Measurements from ENCODE around the gene ADM5.
"Not testable (repeated sequence)": the region's sequence is repeated elsewhere in the genome, so short reads cannot be mapped to it uniquely, and the experiment has no call there.

The ADM5 gene

DNA sequence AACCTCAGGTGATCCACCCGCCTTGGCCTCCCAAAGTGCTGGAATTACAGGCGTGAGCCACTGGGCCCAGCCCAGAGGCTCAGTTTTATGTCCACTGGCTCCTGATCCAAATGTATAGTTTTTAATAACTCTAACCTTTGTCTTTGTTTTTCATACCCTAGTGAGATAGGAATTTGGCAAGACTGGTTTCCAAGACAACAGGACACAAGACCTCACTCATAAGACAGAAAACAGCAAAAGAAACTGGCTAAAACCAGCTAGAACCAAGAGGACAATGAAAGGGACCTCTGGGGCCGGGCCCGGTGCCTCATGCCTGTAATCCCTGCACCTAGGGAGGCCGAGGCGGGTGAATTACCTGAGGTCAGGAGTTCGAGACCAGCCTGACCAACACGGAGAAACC, 29.1 kb downstream of the ADM5 start:
- H3K36me3 ChIP-seq (ENCODE audit: control insufficient read depth in 1 of 2, insufficient read depth in 2 of 2, low read depth in 1 of 2, low read length in 2 of 2): peaks cover 3 to 24% of the 10 kb centered on the region in 2 experiments
- no peak overlapping the region for H2AFZ ChIP-seq (ENCODE audit: low read depth, low read length)
- no peak overlapping the region for H3K23ac ChIP-seq (ENCODE audit: low read length in 2 of 2)
- no peak overlapping the region for H2BK12ac ChIP-seq (ENCODE audit: low read length in 2 of 2)
- H3K9ac ChIP-seq (ENCODE audit: low read length): peak overlapping the region; percentile 95
- no peak overlapping the region for H2AK5ac ChIP-seq (ENCODE audit: low read length, severe bottlenecking)
- H3K9me3 ChIP-seq (ENCODE audit: control insufficient read depth, low read length): no peaks in the 10 kb centered on the region
- DNase-seq: peak; percentile 38
- H3K27ac ChIP-seq (ENCODE audit: low read length, poor library complexity, severe bottlenecking): no peak overlapping the region
- no peak overlapping the region for H3K14ac ChIP-seq (ENCODE audit: low read length in 2 of 2)
- no peaks in the 10 kb centered on the region for H3K27me3 ChIP-seq (ENCODE audit: control insufficient read depth in 1 of 2, insufficient read depth in 1 of 2, low read length in 2 of 2)
- H3K4me3 ChIP-seq (ENCODE audit: insufficient read depth in 1 of 2, low read depth in 1 of 2, low read length in 2 of 2): peak overlapping the region in 1 of 2 experiments; percentile 84
- H3K18ac ChIP-seq (ENCODE audit: low read depth in 1 of 2, low read length in 2 of 2): no peak overlapping the region
- H3K79me1 ChIP-seq (replicated peaks; ENCODE audit: low read length, poor library complexity, severe bottlenecking): no peaks in the 10 kb centered on the region
- no peak overlapping the region for H2BK120ac ChIP-seq (ENCODE audit: low read depth, low read length)
- no peak overlapping the region for H3K4ac ChIP-seq (ENCODE audit: low read depth in 1 of 2, low read length in 2 of 2)
- 95% methylated on average over 7 of the region's 8 CpGs for WGBS
- no peak overlapping the region for H2BK5ac ChIP-seq (ENCODE audit: low read depth, low read length, poor library complexity, severe bottlenecking)
- H4K91ac ChIP-seq (ENCODE audit: low read length): no peak overlapping the region
- H4K8ac ChIP-seq (ENCODE audit: low read length): no peak overlapping the region
- no peak overlapping the region for H2BK15ac ChIP-seq (ENCODE audit: low read depth, poor library complexity, severe bottlenecking)
- no peak overlapping the region for H3K4me2 ChIP-seq (ENCODE audit: low read length, poor library complexity, severe bottlenecking)
- H3K4me1 ChIP-seq (ENCODE audit: control insufficient read depth, insufficient read depth, low read depth, low read length): peaks cover 5% of the 10 kb centered on the region

DNA sequence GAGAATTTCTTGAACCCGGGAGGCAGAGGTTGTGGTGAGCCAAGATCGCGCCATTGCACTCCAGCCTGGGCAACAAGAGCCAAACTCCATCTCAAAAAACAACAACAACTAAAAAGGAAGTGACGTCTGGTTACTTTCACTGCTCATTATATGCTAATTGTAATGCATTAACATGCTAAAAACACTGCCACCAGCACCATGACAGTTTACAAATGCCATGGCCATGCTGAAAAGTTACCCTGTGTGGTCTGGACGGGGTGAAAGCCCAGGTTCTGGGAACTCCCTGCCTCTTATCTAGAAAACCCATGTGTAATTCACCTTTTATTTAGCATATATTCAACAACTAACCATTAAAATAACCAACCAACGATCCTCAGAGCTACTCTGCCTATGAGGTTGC, 29.6 kb downstream of the ADM5 start:
- Histone ChIP-seq H2BK12ac (ENCODE audit: low read length in 2 of 2) (no peak overlapping the region), H3K27me3 (ENCODE audit: control insufficient read depth in 1 of 2, insufficient read depth in 1 of 2, low read length in 2 of 2) (no peaks in the 10 kb centered on the region), H3K79me1 (replicated peaks; ENCODE audit: low read length, poor library complexity, severe bottlenecking) (no peaks in the 10 kb centered on the region), H4K8ac (ENCODE audit: low read length) (no peak overlapping the region), H3K4ac (ENCODE audit: low read depth in 1 of 2, low read length in 2 of 2) (no peak overlapping the region), H2AK5ac (ENCODE audit: low read length, severe bottlenecking) (no peak overlapping the region), H3K23ac (ENCODE audit: low read length in 2 of 2) (no peak overlapping the region), H2BK15ac (ENCODE audit: low read depth, poor library complexity, severe bottlenecking) (no peak overlapping the region), H3K27ac (ENCODE audit: low read length, poor library complexity, severe bottlenecking) (no peak overlapping the region), H3K4me3 (ENCODE audit: insufficient read depth in 1 of 2, low read depth in 1 of 2, low read length in 2 of 2) (no peak overlapping the region), H3K9me3 (ENCODE audit: control insufficient read depth, low read length) (no peaks in the 10 kb centered on the region), H3K4me1 (ENCODE audit: control insufficient read depth, insufficient read depth, low read depth, low read length) (peaks cover 5% of the 10 kb centered on the region), H4K91ac (ENCODE audit: low read length) (no peak overlapping the region), H3K36me3 (ENCODE audit: control insufficient read depth in 1 of 2, insufficient read depth in 2 of 2, low read depth in 1 of 2, low read length in 2 of 2) (peaks cover 0 to 24% of the 10 kb centered on the region in 2 experiments), H3K14ac (ENCODE audit: low read length in 2 of 2) (no peak overlapping the region), H2BK5ac (ENCODE audit: low read depth, low read length, poor library complexity, severe bottlenecking) (no peak overlapping the region), H3K4me2 (ENCODE audit: low read length, poor library complexity, severe bottlenecking) (no peak overlapping the region), H3K18ac (ENCODE audit: low read depth in 1 of 2, low read length in 2 of 2) (no peak overlapping the region), H2BK120ac (ENCODE audit: low read depth, low read length) (no peak overlapping the region), H3K9ac (ENCODE audit: low read length) (no peak overlapping the region), H2AFZ (ENCODE audit: low read depth, low read length) (no peak overlapping the region)
- no peak for DNase-seq
- WGBS: 90% methylated on average over 6 of the region's 6 CpGs

DNA sequence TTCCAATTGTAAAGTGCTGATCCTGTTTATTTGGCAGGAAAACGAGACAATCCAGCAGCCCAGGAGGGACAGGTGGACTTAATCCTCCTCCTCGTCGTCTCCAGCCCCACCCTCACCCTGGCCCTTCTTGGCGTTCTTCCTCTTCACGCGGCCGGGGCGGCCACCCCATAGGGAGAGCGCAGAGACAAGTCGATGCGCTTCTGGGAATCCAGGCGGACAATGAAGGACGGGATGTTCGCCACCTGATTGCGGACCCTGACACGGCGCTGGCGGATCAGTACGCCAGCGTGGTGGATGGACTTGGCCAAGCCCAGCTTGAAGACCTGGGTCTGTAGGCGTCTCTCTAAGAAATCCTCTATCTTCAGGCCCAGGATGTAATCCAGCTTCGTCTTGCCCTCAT, 30.0 kb downstream of the ADM5 start:
- Histone ChIP-seq H3K36me3 (ENCODE audit: control insufficient read depth in 1 of 2, insufficient read depth in 2 of 2, low read depth in 1 of 2, low read length in 2 of 2) (peaks cover 0 to 24% of the 10 kb centered on the region in 2 experiments), H3K4me3 (ENCODE audit: insufficient read depth in 1 of 2, low read depth in 1 of 2, low read length in 2 of 2) (peak overlapping the region in 1 of 2 experiments; percentile 5), H2AK5ac (ENCODE audit: low read length, severe bottlenecking) (peak overlapping the region; percentile 84)
- H2BK15ac ChIP-seq (ENCODE audit: low read depth, poor library complexity, severe bottlenecking); H3K27ac ChIP-seq (ENCODE audit: low read length, poor library complexity, severe bottlenecking); H3K4ac ChIP-seq (ENCODE audit: low read depth in 1 of 2, low read length in 2 of 2); H2BK12ac ChIP-seq (ENCODE audit: low read length in 2 of 2); H2BK5ac ChIP-seq (ENCODE audit: low read depth, low read length, poor library complexity, severe bottlenecking); H3K9me3 ChIP-seq (ENCODE audit: control insufficient read depth, low read length); H3K4me1 ChIP-seq (ENCODE audit: control insufficient read depth, insufficient read depth, low read depth, low read length); H2AFZ ChIP-seq (ENCODE audit: low read depth, low read length); H3K4me2 ChIP-seq (ENCODE audit: low read length, poor library complexity, severe bottlenecking); H4K91ac ChIP-seq (ENCODE audit: low read length); H3K23ac ChIP-seq (ENCODE audit: low read length in 2 of 2); DNase-seq; H3K18ac ChIP-seq (ENCODE audit: low read depth in 1 of 2, low read length in 2 of 2); H3K27me3 ChIP-seq (ENCODE audit: control insufficient read depth in 1 of 2, insufficient read depth in 1 of 2, low read length in 2 of 2); H3K79me1 ChIP-seq (replicated peaks; ENCODE audit: low read length, poor library complexity, severe bottlenecking); H2BK120ac ChIP-seq (ENCODE audit: low read depth, low read length); H4K8ac ChIP-seq (ENCODE audit: low read length); H3K9ac ChIP-seq (ENCODE audit: low read length); H3K14ac ChIP-seq (ENCODE audit: low read length in 2 of 2): not testable (repeated sequence)
- WGBS: 92% methylated on average over 22 of the region's 22 CpGs

DNA sequence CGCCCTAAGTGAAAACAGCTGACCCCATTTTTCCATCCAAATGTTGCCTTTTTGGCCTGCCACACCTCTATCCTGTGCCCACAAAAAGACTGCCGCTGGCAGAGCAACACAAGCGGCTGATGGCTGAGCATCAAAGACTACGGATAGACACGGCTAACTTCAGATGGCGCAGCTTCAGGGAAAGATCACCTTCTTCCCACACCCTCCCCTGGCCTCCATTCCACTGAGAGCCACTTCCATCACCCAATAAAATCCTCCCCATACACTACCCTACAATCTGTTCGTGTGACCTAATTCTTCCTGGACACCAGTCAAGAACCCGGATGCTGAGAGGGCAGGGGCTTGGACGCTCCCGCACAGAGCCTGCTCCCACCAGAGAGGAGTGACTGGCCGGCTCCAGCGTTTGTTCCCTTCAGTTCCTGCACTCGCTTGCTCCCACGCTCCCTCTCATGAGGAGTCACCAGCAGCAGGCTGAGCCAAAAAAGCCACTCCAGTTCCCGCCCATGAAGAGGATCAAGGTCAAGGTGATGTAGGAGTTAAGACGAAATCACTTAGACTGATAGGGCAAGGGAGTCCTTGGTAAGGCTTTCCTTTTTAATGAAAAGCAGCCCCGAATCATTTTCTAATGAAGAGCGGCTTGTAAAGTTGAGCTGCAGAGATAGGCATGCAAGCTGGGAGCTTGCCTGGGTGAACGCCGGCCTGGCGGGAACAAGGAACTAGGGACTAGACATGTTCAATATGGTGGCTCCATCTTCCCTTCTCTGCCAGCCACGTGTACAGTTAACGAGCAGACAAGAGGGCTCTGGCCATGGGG, 38.0 kb downstream of the ADM5 start:
- Histone ChIP-seq H2BK120ac (ENCODE audit: low read depth, low read length) (no peak overlapping the region), H3K14ac (ENCODE audit: low read length in 2 of 2) (no peak overlapping the region), H3K27me3 (ENCODE audit: control insufficient read depth in 1 of 2, insufficient read depth in 1 of 2, low read length in 2 of 2) (no peaks in the 10 kb centered on the region), H2BK15ac (ENCODE audit: low read depth, poor library complexity, severe bottlenecking) (no peak overlapping the region), H2BK12ac (ENCODE audit: low read length in 2 of 2) (no peak overlapping the region), H3K4me3 (ENCODE audit: insufficient read depth in 1 of 2, low read depth in 1 of 2, low read length in 2 of 2) (peak overlapping the region in 1 of 2 experiments; percentile 38), H2BK5ac (ENCODE audit: low read depth, low read length, poor library complexity, severe bottlenecking) (no peak overlapping the region), H3K27ac (ENCODE audit: low read length, poor library complexity, severe bottlenecking) (no peak overlapping the region), H3K4ac (ENCODE audit: low read depth in 1 of 2, low read length in 2 of 2) (no peak overlapping the region), H3K18ac (ENCODE audit: low read depth in 1 of 2, low read length in 2 of 2) (no peak overlapping the region), H3K4me2 (ENCODE audit: low read length, poor library complexity, severe bottlenecking) (no peak overlapping the region), H4K8ac (ENCODE audit: low read length) (no peak overlapping the region), H3K79me1 (replicated peaks; ENCODE audit: low read length, poor library complexity, severe bottlenecking) (no peaks in the 10 kb centered on the region), H2AK5ac (ENCODE audit: low read length, severe bottlenecking) (no peak overlapping the region), H3K9ac (ENCODE audit: low read length) (peak overlapping the region; percentile 65), H3K4me1 (ENCODE audit: control insufficient read depth, insufficient read depth, low read depth, low read length) (peaks cover 3% of the 10 kb centered on the region), H4K91ac (ENCODE audit: low read length) (no peak overlapping the region), H3K9me3 (ENCODE audit: control insufficient read depth, low read length) (no peaks in the 10 kb centered on the region), H2AFZ (ENCODE audit: low read depth, low read length) (no peak overlapping the region), H3K23ac (ENCODE audit: low read length in 2 of 2) (no peak overlapping the region), H3K36me3 (ENCODE audit: control insufficient read depth in 1 of 2, insufficient read depth in 2 of 2, low read depth in 1 of 2, low read length in 2 of 2) (peaks cover 0 to 11% of the 10 kb centered on the region in 2 experiments)
- 85% methylated on average over 23 of the region's 23 CpGs for WGBS
- no peak for DNase-seq

All from mesenchymal stem cell (in vitro differentiated cells and primary cell).